Fibroblast of skin of abdomen (primary cell): ENCODE data around the gene CD27. TPM values are rescaled to one million over a fixed set of nuclear protein-coding genes. Genes with fewer than 3 reads are reported as not detected.
A peak's percentile ranks its signal among the peaks of the same experiment; 100 is the strongest.
"Not testable (repeated sequence)": the region's sequence is repeated elsewhere in the genome, so short reads cannot be mapped to it uniquely, and the experiment has no call there.

Experiments used
- DNase-seq: peaks from one replicate; pipeline ENCODE4 v3.0.0-alpha.2; 2013
- polyA plus RNA-seq, 2 experiments: library from polyadenylated mRNA; unstranded; fragments of 120-200 nt; gene quantifications; one replicate each; pipeline ENCODE4 v1.2.1, GENCODE V29; 2013; ENCODE audit not compliant: insufficient read length in 2 of 2

CD27 gene
- polyA plus RNA-seq (2013, experiment 1 of 2; ENCODE audit: insufficient read length) = 0.63 TPM
- 0.56 TPM for polyA plus RNA-seq (2013, experiment 2 of 2; ENCODE audit: insufficient read length)

DNA sequence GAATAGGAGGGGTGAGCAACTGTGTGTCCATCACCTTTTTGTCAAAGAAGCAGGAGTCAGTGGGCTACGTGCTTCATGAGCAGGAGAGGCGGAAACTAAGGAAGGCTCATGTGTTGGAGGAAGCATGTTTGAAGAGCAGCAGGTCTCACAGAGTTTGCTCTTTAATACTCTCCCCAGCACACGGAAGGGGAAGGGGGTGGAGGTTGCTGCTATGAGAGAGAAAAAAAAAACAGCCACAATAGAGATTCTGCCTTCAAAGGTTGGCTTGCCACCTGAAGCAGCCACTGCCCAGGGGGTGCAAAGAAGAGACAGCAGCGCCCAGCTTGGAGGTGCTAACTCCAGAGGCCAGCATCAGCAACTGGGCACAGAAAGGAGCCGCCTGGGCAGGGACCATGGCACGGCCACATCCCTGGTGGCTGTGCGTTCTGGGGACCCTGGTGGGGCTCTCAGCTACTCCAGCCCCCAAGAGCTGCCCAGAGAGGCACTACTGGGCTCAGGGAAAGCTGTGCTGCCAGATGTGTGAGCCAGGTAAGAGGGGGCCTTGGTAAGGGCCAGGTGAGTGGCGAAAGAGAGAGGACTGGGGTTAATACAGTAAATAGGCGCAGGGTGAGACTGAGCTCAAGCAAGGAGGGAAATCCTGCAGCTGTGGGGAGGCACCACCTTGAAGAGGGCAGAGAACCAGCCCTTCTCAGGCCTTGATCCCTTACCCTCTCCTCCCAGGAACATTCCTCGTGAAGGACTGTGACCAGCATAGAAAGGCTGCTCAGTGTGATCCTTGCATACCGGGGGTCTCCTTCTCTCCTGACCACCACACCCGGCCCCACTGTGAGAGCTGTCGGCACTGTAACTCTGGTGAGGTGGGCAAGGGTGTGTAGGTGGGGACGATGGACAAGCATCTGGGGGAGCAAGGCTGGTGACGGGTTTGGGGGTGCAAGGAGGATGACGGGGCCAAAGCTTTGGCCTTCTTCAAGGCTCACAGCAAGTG, at the start of gene CD27:
Gene CD27, plus strand, starts transcription at position 252 of the 985 bp plus-strand sequence. Its CDS starts 141 bp downstream, at position 393.
- no peak for DNase-seq

DNA sequence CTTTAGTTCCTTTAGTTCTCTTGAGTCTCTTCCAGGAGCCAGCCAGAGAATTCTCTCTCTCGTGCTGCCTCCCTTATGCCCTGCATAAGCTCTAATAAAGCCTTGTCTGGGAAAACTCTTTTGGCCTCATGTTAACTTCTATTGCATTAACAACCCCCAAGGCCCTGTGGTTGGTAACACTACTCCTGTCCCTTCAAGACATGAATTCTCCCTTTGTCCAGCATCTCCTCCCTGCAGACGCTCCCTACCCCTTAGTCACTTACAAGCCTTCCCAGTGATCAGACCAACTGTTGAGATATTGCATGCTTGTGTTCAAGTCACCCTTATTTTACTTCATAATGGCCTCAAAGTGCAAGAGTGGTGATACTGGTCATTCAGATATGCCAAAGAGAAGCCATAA, 48.7 kb upstream of the CD27 start:
- no peak for DNase-seq

DNA sequence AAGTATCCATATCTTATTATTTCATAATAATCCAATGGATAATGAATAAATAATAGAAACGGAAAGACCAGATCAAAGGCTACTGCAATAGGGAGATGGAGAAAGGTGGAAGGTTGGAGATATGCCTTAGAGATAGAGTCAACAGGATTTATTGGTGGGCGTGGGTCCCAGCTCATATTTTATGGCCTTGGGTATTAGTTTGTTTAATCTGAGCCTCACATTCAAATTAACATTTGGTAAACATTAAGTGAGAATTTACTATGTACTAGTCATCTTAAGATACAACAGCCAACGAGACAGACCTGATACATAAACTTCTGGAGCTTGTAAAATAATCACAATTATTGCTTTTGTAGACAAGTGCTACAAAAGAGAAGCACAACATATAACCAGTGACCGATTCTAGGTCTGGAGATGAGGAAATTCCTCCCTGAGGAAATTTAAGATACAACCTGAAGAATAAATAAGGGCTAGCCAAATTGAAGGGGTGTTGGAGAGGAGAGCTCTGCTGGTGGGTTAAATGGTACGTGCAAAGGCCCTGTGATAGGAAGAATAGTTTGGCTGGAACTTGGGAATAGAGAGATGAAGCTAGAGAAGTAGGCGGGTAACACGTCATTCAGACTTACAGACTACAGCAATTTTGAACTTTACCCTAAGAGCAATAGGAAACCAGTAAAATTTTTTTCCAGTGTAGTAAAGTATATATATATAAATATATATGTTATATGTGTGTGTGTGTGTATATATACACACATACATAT, 44.7 kb upstream of the CD27 start:
- no peak for DNase-seq

DNA sequence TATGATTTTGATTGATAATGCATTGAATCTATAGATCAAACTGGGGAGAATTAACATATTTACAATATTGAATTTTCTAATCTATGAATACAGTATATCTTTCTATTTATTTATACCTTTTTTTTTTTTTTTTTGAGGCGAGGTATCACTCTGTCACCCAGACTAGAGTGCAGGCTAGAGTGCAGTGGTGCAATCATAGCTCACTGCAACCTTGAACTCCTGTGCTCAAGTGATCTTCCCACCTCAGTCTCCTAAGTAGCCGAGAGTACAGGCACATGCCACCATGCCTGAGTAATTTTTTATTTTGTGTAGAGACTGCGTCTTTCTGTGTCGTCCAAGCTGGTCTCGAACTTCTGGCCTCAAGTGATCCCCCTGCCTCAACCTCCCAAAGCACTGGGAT, 40.4 kb upstream of the CD27 start:
- no peak for DNase-seq

DNA sequence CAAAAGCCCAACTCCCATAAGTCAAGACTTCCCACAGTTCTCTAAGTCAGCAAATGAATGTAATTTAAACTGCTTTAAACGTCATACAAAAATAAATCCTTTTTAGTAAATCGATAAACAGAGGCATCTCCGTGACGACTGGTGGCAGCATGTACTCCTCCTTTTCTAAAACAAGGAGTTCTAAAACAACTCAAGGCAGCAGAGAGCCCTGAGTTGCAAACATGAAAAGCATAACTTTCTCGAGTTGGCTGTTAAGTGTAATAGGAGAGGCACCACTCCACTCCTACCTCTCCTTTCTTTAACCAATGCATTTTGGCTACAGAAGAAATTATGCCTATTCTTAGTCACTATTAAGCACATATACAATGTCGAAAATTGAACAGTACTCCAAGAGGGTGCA, 38.8 kb upstream of the CD27 start:
- no peak for DNase-seq

DNA sequence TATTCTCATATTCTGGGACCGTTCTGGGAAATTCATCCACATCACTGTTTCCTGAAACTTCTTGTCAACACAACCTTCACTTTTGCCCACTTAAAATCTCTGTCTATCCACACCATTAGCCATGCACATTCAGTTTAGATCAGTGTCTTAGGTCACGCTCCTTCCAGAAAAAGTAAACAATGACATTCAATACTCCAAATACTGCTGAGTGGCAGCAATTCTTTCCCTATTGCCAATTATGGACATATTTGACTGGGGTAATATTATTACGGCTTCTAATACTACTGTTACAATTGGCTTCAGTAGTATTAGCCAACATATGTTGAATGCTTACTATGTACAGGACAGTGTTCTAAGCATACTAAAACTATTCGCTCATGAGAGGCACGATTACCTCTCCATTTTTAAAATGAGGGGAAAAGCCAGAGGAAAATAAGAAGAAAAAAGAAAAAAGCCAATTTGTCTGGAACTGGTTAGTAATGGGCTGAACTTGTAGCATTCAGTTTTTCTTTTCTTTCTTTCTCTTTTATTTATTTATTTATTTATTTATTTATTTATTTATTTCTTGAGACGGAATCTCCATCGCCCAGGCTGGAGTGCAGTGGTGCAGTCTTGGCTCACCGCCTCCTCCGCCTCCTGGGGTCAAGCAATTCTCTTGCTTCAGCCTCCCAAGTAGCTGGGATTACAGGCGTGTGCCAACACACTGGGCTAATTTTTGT, 37.4 kb upstream of the CD27 start:
- no peak for DNase-seq

DNA sequence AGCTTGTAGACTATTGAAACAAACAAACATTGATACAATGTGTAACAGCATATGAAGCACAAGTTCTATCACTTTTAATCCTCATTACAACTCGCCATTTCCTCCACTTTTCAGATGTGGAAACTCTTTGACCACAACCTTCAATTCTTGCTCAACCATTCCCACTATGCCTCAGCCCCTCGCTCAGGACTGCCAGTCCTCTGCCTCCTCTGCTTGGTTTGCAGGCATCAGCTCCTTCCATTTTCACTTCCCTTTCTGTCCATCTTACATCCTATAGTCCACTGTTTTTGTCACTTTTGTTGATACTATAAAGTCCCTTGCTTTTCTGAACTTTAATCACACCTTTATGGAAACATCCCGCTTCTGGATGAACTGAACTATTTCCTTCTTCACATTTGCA, 28.2 kb upstream of the CD27 start:
- no peak for DNase-seq

DNA sequence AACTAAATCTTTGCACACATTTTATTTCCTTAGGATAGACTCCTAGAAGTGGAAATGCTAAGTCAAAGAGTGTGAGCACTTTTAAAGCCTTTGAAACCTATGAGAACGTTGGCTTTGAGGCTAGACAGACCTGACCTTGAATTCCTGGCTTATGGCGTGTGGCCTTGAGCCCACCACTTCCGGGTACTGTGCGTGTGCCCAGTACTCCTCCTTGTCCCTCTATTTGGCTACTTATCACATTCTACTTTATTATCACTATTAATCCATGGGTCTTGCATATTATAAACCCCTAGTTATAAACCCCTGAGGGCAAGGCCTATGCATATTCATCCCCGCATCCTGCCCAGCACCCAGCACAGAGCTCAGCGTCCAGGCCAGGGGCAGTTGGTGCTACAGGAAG, 26.0 kb upstream of the CD27 start:
- DNase-seq = no peak

DNA sequence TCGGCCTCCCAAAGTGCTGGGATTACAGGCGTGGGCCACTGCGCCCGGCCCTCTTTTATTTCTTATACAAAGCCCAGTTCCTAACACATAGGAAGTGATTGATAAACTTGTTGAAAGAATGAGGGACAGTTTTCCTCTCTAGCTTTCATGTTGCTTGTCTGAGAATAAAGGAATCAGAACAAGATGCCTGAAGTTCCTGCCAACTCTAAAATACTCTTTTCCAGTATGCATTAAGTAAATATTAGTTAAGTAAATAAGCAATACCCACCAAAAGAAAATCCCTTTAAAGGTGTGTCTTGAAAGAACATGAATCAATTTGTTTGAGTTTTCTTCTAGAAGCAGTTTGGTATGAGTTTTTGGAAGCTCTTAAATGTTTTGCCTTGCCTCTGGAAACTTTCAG, 24.4 kb upstream of the CD27 start:
- no peak for DNase-seq

DNA sequence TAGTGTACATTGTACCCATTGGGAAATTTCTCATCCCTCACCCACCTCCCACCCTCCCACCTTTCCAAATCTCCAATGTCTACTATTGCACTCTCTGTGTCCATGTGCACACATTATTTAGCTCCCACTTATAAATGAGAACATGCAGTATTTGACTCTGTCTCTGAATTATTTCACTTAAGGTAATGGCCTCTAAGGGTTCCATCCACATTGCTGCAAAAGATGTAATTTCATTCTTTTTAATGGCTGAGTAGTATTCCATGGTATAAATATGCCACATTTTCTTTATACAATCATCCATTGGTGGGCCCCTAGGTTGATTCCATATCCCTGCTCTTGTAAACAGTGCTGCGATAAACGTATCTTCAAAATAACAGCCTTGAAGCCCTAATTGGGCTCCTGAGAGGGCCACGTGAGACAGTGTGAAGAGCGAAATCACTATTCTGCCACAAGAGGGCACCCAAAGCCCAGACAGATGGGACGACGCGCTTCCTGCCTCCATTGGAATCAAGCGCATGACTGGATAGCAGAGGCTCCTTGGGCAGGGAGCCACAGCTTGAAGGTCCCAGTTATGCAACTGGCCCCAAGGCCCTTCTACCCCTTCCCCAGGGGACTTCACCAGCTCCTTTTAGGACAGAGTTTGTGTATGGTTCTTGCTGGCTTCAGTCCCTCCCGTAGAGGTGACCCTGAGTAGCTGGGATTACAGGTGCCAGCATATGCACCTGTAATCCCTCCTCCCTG, 21.3 kb upstream of the CD27 start:
- peak; percentile 89 for DNase-seq

DNA sequence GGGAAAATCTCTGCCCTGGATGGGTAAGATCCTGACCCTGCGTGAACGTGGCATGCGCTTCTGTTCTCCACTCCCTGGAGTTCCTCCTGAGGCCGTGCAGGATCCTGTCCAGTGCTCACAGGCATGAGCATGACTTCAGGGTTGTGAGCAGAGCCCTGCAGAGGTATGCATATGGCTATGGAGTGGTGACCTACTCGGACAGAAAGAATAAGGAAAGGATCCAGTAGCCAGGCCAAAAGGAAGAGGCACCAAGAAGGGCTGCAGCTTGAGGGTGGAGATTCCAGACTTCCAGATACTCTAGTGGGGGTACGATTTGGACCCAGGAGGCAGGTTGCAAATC, 20.8 kb upstream of the CD27 start:
- DNase-seq = no peak

DNA sequence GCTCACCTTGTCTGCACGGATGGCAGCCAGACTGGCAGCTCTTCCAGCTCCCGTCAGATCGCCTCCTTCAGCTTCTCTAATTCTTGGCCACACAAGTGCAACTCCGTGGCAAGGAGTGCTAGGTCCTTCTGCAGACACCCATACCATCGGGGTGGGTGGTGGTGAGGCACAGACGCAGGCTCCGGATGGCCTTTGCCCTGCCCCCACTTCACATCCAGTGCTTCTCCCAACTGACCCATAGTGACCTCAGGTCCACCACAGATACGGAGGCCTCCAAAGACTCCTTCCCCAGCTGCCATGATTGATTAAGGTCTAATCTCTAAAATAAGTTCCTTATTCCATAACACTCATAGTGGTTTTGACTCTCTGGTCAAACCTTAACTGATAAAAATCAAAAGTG, 19.9 kb upstream of the CD27 start:
- no peak for DNase-seq

DNA sequence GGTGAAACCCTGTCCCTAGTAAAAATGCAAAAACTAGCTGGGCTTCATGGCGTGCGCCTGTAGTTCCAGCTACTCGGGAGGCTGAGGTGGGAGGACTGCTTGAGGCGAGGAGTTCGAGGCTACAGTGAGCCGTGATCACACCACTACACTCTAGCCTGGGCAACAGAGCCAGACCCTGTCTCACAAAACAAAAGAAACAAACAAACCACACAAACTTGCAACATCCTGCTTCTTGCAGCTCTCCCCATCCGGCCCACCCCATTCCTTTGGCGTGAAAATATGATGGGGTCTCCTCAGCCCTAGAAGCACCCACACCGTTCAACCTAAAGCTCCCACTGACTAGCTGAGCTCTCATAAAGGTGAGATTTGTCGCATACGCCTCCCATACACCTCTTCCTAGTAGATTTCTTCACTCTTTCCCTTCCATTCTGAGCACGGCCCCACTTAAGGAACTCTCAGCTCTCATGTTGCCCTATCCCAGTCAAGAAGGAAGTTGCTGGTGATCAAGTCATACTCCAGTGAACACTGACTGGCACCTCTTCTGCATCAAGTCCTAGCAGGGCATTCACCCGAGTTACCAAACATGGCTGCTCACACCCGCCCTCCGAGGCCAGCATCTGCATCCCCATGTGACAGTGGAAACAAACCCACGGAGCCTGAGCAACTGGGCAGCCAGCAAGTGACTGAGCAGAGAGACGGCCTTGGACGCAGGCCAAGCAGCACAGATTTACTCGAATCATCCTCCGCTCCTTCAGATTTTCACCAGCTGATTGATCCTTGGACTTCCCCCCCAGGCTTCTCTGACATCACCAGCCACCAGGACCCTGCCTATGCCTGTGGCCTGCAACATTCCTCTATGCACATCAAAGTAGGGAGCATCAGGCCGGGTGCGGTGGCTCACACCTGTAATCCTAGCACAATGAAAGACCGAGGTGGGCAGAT, 18.9 kb upstream of the CD27 start:
- DNase-seq = no peak

DNA sequence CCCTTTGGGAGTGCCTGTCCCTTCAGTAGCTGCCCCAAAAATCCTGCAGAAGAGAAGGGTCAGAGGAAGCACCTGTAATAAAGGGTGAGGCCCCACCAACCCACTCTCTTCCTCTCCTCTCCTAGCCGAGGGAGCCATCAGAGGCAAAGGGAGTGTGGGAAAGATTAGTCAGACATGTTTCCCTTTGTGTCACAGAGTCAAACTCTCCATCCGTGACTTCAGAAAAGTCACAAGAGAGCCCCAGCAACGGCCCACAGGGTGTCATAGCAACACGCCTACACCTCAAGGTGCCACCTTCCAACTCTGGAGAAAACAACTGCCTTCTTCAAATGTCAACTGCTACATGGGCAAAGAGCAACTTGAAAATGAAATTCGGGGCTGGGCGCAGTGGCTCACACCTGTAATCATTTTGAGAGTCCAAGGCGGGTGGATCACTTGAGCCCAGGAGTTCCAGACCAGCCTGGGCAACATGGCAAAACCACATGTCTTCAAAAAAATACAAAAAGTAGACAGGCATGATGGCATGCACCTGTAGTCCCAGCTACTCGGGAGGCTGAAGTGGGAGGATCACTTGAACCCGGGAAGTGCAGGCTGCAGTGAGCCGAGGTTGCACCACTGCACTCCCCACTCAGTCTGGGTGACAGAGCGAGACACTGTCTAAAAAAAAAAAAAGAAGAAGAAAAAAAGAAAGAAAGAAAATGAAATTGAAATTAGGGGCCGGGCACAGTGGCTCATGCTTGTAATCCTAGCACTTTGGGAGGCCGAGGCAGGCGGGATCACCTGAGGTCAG, 17.7 kb upstream of the CD27 start:
- no peak for DNase-seq

DNA sequence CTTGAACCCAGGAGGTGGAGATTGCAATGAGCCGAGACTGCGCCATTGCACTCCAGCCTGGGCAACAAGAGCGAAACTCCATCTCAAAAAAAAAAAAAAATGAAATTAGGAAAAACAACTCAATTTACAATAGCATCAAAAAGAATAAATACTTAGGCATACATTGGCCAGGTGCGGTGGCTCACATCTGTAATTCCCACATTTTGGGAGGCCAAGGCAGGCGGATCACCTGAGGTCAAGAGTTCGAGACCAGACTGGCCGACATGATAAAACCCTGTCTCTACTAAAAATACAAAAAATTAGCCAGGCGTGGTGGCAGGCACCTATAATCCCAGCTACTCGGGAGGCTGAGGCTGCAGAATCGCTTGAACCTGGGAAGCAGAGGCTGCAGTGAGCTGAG, 17.0 kb upstream of the CD27 start:
- not testable (repeated sequence) for DNase-seq

DNA sequence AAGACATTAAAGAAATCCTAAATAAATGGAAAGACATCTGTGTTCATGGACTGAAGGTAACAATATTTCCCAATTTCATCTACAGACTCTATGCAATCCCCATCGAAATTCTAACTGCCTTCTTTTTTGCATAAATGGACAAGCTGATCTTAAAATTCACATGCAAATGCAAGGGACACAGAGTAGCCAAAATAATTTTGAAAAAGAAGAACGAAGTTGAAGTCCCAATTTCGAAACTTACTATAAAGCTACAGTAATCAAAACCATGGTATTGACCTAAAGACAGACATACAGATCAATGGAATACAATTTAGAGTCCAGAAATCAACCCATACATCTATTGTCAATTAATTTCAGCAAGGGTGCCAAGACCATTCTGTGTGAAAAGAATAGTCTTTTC, 16.4 kb upstream of the CD27 start:
- no peak for DNase-seq

DNA sequence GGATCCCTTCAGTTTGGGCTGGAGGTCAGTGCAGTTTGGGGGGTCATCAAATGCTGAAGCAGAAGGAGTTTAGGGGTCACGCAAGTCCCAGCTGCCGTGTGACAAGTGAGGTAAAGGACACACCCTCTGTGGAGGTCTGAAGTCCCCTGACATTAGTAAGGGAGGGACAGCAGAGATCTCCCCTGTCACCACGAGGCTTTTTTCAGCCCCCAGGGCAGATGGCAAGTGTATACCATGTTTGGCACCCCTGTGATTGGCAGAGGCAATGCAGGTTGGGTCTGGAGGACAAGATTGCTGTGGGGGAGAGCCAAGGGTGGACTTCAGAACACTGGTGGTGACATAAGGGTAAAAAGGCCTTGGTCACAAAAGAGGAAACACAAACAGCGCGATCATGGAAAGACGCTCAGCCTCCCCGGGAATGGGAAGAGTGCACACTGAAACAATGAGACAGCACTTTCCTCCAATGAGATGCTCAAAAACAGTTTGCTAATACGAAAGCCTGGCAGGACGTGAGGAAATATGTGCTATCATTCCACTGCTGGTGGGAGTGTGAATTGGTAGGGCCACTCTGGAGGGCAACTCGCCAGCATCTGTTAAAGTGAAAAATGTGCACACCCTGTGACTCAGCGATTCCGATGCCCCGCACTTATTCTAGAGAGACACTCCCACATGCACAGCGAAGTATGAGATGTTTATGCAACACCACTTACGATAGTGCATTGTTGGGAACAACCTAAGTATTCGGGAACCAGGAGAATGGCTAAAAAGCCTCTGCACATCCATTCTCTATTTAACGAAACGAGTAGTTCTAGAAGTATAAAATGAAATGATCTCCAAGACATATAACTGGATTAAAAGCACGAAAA, 14.4 kb upstream of the CD27 start:
- DNase-seq = peak; percentile 91

DNA sequence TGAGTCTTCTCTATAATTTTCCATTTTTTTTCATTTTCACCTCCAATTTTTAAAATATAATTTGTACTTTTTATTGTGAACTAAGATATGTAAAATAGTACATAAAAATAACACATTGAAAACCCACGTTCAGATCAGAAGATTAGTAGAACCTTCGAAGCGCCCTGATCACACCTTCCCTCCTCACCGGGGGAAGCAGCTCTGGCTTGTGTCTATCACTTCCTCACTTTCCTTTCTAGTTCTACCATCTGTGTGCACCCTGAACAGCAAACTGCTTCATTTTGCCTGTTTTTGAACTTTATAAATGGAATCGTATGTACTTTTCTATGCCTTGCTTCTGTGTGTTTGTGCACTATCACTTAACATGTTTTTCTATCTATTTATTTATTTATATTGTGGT, 11.8 kb upstream of the CD27 start:
- no peak for DNase-seq
